Measurements from ENCODE around the gene LRP1.
A peak's percentile ranks its signal among the peaks of the same experiment; 100 is the strongest.

LRP1 gene

GRCh38 chr12:57162553-57163125 is 34.4 kb downstream of the LRP1 start:
- no peak overlapping the region for H3K4me3 Mint-ChIP-seq
- no peak for ATAC-seq
- no peak overlapping the region for H3K27ac Mint-ChIP-seq
- peaks cover 6% of the 10 kb centered on the region for H3K4me1 Mint-ChIP-seq
- H3K9me3 Mint-ChIP-seq, result no peaks in the 10 kb centered on the region
- H3K27me3 Mint-ChIP-seq, result peaks cover 3% of the 10 kb centered on the region
- no peaks in the 10 kb centered on the region for H3K36me3 Mint-ChIP-seq

GRCh38 chr12:57164454-57164853 is 36.2 kb downstream of the LRP1 start:
- H3K36me3 Mint-ChIP-seq, result no peaks in the 10 kb centered on the region
- no peaks in the 10 kb centered on the region for H3K4me1 Mint-ChIP-seq
- no peak overlapping the region for H3K27ac Mint-ChIP-seq
- no peak overlapping the region for H3K4me3 Mint-ChIP-seq
- H3K27me3 Mint-ChIP-seq, result no peaks in the 10 kb centered on the region
- no peaks in the 10 kb centered on the region for H3K9me3 Mint-ChIP-seq
- no peak for ATAC-seq

GRCh38 chr12:57164966-57165625 is 36.8 kb downstream of the LRP1 start:
- Mint-ChIP-seq H3K4me1 (no peaks in the 10 kb centered on the region), H3K27me3 (no peaks in the 10 kb centered on the region), H3K4me3 (no peak overlapping the region), H3K9me3 (no peaks in the 10 kb centered on the region), H3K27ac (no peak overlapping the region), H3K36me3 (no peaks in the 10 kb centered on the region)
- no peak for ATAC-seq

GRCh38 chr12:57165741-57166140 is 37.5 kb downstream of the LRP1 start:
- H3K4me3 Mint-ChIP-seq, result no peak overlapping the region
- H3K4me1 Mint-ChIP-seq, result no peaks in the 10 kb centered on the region
- no peak for ATAC-seq
- no peaks in the 10 kb centered on the region for H3K27me3 Mint-ChIP-seq
- no peaks in the 10 kb centered on the region for H3K36me3 Mint-ChIP-seq
- H3K27ac Mint-ChIP-seq, result no peak overlapping the region
- no peaks in the 10 kb centered on the region for H3K9me3 Mint-ChIP-seq

- H3K27ac Mint-ChIP-seq, result no peak overlapping the region
Measured at GRCh38 chr12:57166971-57167371, 38.7 kb downstream of the LRP1 start.

GRCh38 chr12:57168058-57168457 is 39.8 kb downstream of the LRP1 start:
- ATAC-seq, result no peak
- Mint-ChIP-seq H3K27me3 (peaks cover 9% of the 10 kb centered on the region), H3K9me3 (no peaks in the 10 kb centered on the region), H3K36me3 (no peaks in the 10 kb centered on the region), H3K4me3 (no peak overlapping the region), H3K4me1 (peaks cover 2% of the 10 kb centered on the region), H3K27ac (no peak overlapping the region)

More at GRCh38 chr12:57166971-57167371, 38.7 kb downstream of the LRP1 start:
- Mint-ChIP-seq H3K4me3 (no peak overlapping the region), H3K27me3 (no peaks in the 10 kb centered on the region), H3K9me3 (no peaks in the 10 kb centered on the region), H3K36me3 (no peaks in the 10 kb centered on the region), H3K4me1 (no peaks in the 10 kb centered on the region)
- ATAC-seq, result peak; percentile 9

GRCh38 chr12:57169046-57169795 is 40.9 kb downstream of the LRP1 start:
- ATAC-seq, result no peak
- Mint-ChIP-seq H3K4me1 (peaks cover 6% of the 10 kb centered on the region), H3K27ac (no peak overlapping the region), H3K4me3 (no peak overlapping the region), H3K36me3 (no peaks in the 10 kb centered on the region), H3K27me3 (peaks cover 14% of the 10 kb centered on the region), H3K9me3 (no peaks in the 10 kb centered on the region)

GRCh38 chr12:57169969-57170368 is 41.7 kb downstream of the LRP1 start:
- Mint-ChIP-seq H3K9me3 (no peaks in the 10 kb centered on the region), H3K4me3 (no peak overlapping the region), H3K4me1 (peaks cover 6% of the 10 kb centered on the region), H3K27me3 (peaks cover 22% of the 10 kb centered on the region), H3K36me3 (no peaks in the 10 kb centered on the region), H3K27ac (no peak overlapping the region)
- no peak for ATAC-seq

- Mint-ChIP-seq H3K27me3 (peaks cover 23% of the 10 kb centered on the region), H3K4me3 (no peak overlapping the region), H3K27ac (no peak overlapping the region), H3K9me3 (no peaks in the 10 kb centered on the region), H3K36me3 (no peaks in the 10 kb centered on the region), H3K4me1 (peaks cover 6% of the 10 kb centered on the region)
- ATAC-seq, result no peak
Measured at GRCh38 chr12:57170408-57170807, 42.1 kb downstream of the LRP1 start.

- no peak for ATAC-seq
- H3K36me3 Mint-ChIP-seq, result no peaks in the 10 kb centered on the region
Measured at GRCh38 chr12:57170927-57171326, 42.6 kb downstream of the LRP1 start.

GRCh38 chr12:57171668-57172067 is 43.4 kb downstream of the LRP1 start:
- Mint-ChIP-seq H3K9me3 (no peaks in the 10 kb centered on the region), H3K4me3 (no peak overlapping the region), H3K36me3 (no peaks in the 10 kb centered on the region), H3K4me1 (peaks cover 6% of the 10 kb centered on the region), H3K27me3 (peaks cover 23% of the 10 kb centered on the region), H3K27ac (no peak overlapping the region)
- no peak for ATAC-seq

More at GRCh38 chr12:57170927-57171326, 42.6 kb downstream of the LRP1 start:
- Mint-ChIP-seq H3K4me3 (no peak overlapping the region), H3K9me3 (no peaks in the 10 kb centered on the region), H3K27ac (no peak overlapping the region), H3K4me1 (peaks cover 6% of the 10 kb centered on the region), H3K27me3 (peaks cover 23% of the 10 kb centered on the region)

- Mint-ChIP-seq H3K36me3 (no peaks in the 10 kb centered on the region), H3K9me3 (no peaks in the 10 kb centered on the region), H3K4me3 (no peak overlapping the region), H3K27ac (no peak overlapping the region), H3K27me3 (peaks cover 23% of the 10 kb centered on the region), H3K4me1 (peaks cover 6% of the 10 kb centered on the region)
- ATAC-seq, result peak; percentile 57
Measured at GRCh38 chr12:57173089-57173488, 44.8 kb downstream of the LRP1 start.

GRCh38 chr12:57173683-57174082 is 45.4 kb downstream of the LRP1 start:
- ATAC-seq, result no peak
- no peak overlapping the region for H3K27ac Mint-ChIP-seq
- no peak overlapping the region for H3K4me3 Mint-ChIP-seq
- H3K36me3 Mint-ChIP-seq, result no peaks in the 10 kb centered on the region
- H3K4me1 Mint-ChIP-seq, result peaks cover 6% of the 10 kb centered on the region
- peaks cover 23% of the 10 kb centered on the region for H3K27me3 Mint-ChIP-seq
- no peaks in the 10 kb centered on the region for H3K9me3 Mint-ChIP-seq

GRCh38 chr12:57175428-57176138 is 47.3 kb downstream of the LRP1 start:
- peaks cover 23% of the 10 kb centered on the region for H3K27me3 Mint-ChIP-seq
- no peaks in the 10 kb centered on the region for H3K9me3 Mint-ChIP-seq
- H3K36me3 Mint-ChIP-seq, result no peaks in the 10 kb centered on the region
- H3K4me1 Mint-ChIP-seq, result peaks cover 6% of the 10 kb centered on the region
- ATAC-seq, result no peak
- no peak overlapping the region for H3K27ac Mint-ChIP-seq
- H3K4me3 Mint-ChIP-seq, result no peak overlapping the region

- no peak for ATAC-seq
- Mint-ChIP-seq H3K27ac (no peak overlapping the region), H3K4me1 (peaks cover 6% of the 10 kb centered on the region), H3K27me3 (peaks cover 23% of the 10 kb centered on the region), H3K4me3 (no peak overlapping the region), H3K36me3 (no peaks in the 10 kb centered on the region), H3K9me3 (no peaks in the 10 kb centered on the region)
Measured at GRCh38 chr12:57176139-57176477, 47.8 kb downstream of the LRP1 start.
